ENCODE data around the gene RNF144B. TPM values are rescaled to one million over a fixed set of nuclear protein-coding genes. Genes with fewer than 3 reads are reported as not detected.

RNF144B gene
- total and polyA plus RNA-seq, 2 donors (not counting 1 experiment from before 2014, with no cell fraction given), result 0.61 to 0.83 TPM

GRCh38 chr6:18390476-18390875 is 3.3 kb downstream of the RNF144B start:
- H3K36me3 ChIP-seq (ENCODE audit: control insufficient read depth, insufficient read depth, low read length), result no peaks in the 10 kb centered on the region
- no peaks in the 10 kb centered on the region for H3K27me3 ChIP-seq (ENCODE audit: control insufficient read depth, insufficient read depth, low read length)
- peak in 1 of 2 donors; percentile 44 for DNase-seq (ENCODE audit: low read depth in 2 of 2)
- no peak overlapping the region for H3K4me2 ChIP-seq (ENCODE audit: extremely low read depth, insufficient read depth, low read length)
- TF ChIP-seq CTCF (conservative IDR thresholded peaks at IDR 0.05 in 1 of 2, IDR thresholded peaks at IDR 0.05 in 1 of 2; ENCODE audit: low read depth in 1 of 2, low read length in 2 of 2) (no peak), EZH2 (IDR thresholded peaks at IDR 0.05; ENCODE audit: low read length, missing control alignments) (no peak)
- H3K4me1 ChIP-seq (ENCODE audit: control insufficient read depth, extremely low read depth, insufficient read depth, low read length), result peaks cover 13% of the 10 kb centered on the region
- H3K4me3 ChIP-seq (replicated peaks in 1 of 4; ENCODE audit: control extremely low read depth in 1 of 4, insufficient read depth in 1 of 4, low read depth in 3 of 4, low read length in 4 of 4), result no peak overlapping the region
- H3K27ac ChIP-seq (ENCODE audit: insufficient read depth, low read length), result no peak overlapping the region
- no peaks in the 10 kb centered on the region for H4K20me1 ChIP-seq (ENCODE audit: control insufficient read depth, extremely low read depth, insufficient read depth, low read length)
- H3K9ac ChIP-seq (ENCODE audit: insufficient read depth, low read length), result no peak overlapping the region
- H2AFZ ChIP-seq (ENCODE audit: low read length), result no peak overlapping the region
- H3K9me3 ChIP-seq (ENCODE audit: control insufficient read depth, insufficient read depth, low read depth, low read length), result no peaks in the 10 kb centered on the region
- H3K79me2 ChIP-seq (ENCODE audit: control insufficient read depth, insufficient read depth, low read length), result no peaks in the 10 kb centered on the region

GRCh38 chr6:18391023-18391422 is 3.9 kb downstream of the RNF144B start:
- Histone ChIP-seq H3K4me1 (ENCODE audit: control insufficient read depth, extremely low read depth, insufficient read depth, low read length) (peaks cover 15% of the 10 kb centered on the region), H3K4me2 (ENCODE audit: extremely low read depth, insufficient read depth, low read length) (no peak overlapping the region), H3K27ac (ENCODE audit: insufficient read depth, low read length) (no peak overlapping the region), H3K27me3 (ENCODE audit: control insufficient read depth, insufficient read depth, low read length) (no peaks in the 10 kb centered on the region), H3K9me3 (ENCODE audit: control insufficient read depth, insufficient read depth, low read depth, low read length) (no peaks in the 10 kb centered on the region), H2AFZ (ENCODE audit: low read length) (no peak overlapping the region), H3K36me3 (ENCODE audit: control insufficient read depth, insufficient read depth, low read length) (no peaks in the 10 kb centered on the region), H3K4me3 (replicated peaks in 1 of 4; ENCODE audit: control extremely low read depth in 1 of 4, insufficient read depth in 1 of 4, low read depth in 3 of 4, low read length in 4 of 4) (no peak overlapping the region), H3K79me2 (ENCODE audit: control insufficient read depth, insufficient read depth, low read length) (no peaks in the 10 kb centered on the region), H3K9ac (ENCODE audit: insufficient read depth, low read length) (no peak overlapping the region), H4K20me1 (ENCODE audit: control insufficient read depth, extremely low read depth, insufficient read depth, low read length) (no peaks in the 10 kb centered on the region)
- no peak for TF ChIP-seq CTCF (conservative IDR thresholded peaks at IDR 0.05 in 1 of 2, IDR thresholded peaks at IDR 0.05 in 1 of 2; ENCODE audit: low read depth in 1 of 2, low read length in 2 of 2)
- TF ChIP-seq EZH2 (IDR thresholded peaks at IDR 0.05; ENCODE audit: low read length, missing control alignments), result no peak
- no peak for DNase-seq (ENCODE audit: low read depth in 2 of 2)

DNA sequence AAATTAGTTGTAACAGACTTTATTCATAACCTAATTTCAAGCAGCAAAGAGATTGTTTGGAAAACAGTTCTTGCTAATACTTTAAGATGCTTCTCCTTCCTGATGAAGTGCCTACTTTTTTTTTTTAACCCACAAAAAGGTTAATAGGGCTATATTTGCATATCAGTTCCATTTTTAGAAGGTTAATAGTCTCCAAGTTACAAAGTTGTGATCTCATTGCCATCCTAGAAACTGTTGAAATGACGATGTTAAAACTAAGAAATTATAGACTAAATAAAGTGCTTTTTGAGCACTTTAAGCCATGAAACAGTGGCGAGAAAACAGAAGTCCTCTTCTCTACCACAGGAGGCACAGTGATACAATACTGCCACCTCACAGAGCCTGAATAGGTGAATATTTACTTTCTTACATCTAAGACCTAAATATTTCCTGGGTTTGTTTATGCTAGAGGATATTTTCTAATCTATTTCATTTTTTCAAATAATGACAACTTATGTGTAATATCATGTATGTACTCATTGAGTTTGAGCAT is 5.3 kb downstream of the RNF144B start:
- no peak overlapping the region for H3K4me2 ChIP-seq (ENCODE audit: extremely low read depth, insufficient read depth, low read length)
- no peaks in the 10 kb centered on the region for H3K9me3 ChIP-seq (ENCODE audit: control insufficient read depth, insufficient read depth, low read depth, low read length)
- H3K36me3 ChIP-seq (ENCODE audit: control insufficient read depth, insufficient read depth, low read length), result no peaks in the 10 kb centered on the region
- TF ChIP-seq EZH2 (IDR thresholded peaks at IDR 0.05; ENCODE audit: low read length, missing control alignments) (no peak), CTCF (conservative IDR thresholded peaks at IDR 0.05 in 1 of 2, IDR thresholded peaks at IDR 0.05 in 1 of 2; ENCODE audit: low read depth in 1 of 2, low read length in 2 of 2) (no peak)
- H3K4me1 ChIP-seq (ENCODE audit: control insufficient read depth, extremely low read depth, insufficient read depth, low read length), result peaks cover 14% of the 10 kb centered on the region
- H3K79me2 ChIP-seq (ENCODE audit: control insufficient read depth, insufficient read depth, low read length), result no peaks in the 10 kb centered on the region
- no peaks in the 10 kb centered on the region for H4K20me1 ChIP-seq (ENCODE audit: control insufficient read depth, extremely low read depth, insufficient read depth, low read length)
- H3K4me3 ChIP-seq (replicated peaks in 1 of 4; ENCODE audit: control extremely low read depth in 1 of 4, insufficient read depth in 1 of 4, low read depth in 3 of 4, low read length in 4 of 4), result no peak overlapping the region
- no peaks in the 10 kb centered on the region for H3K27me3 ChIP-seq (ENCODE audit: control insufficient read depth, insufficient read depth, low read length)
- H2AFZ ChIP-seq (ENCODE audit: low read length), result no peak overlapping the region
- no peak for DNase-seq (ENCODE audit: low read depth in 2 of 2)
- H3K27ac ChIP-seq (ENCODE audit: insufficient read depth, low read length), result no peak overlapping the region
- no peak overlapping the region for H3K9ac ChIP-seq (ENCODE audit: insufficient read depth, low read length)

All from fibroblast of lung (primary cell).